ENCODE results near the gene NDUFB10.

DNA sequence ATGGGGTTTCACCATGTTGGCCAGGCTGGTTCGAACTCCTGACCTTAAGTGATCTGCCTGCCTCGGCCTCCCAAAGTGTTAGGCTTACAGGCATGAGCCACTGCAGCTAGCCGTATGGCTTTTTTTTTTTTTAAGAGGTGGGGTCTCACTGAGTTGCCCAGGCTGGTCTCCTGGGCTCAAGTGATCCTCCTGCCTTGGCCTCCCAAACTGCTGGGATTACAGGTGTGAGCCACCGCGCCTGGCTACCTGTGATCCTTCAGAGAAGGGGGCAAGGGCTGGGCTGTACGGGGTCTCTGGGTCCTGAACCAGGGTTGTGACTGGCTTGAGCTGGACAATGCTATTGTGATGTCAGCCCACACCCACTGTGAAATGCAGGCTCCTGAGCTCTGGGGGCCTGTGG is 7.1 kb downstream of the NDUFB10 start, which contains the start of gene RNF151:
- TF ChIP-seq CTCF (IDR thresholded peaks at IDR 0.05) (no peak), POLR2A (IDR thresholded peaks at IDR 0.05) (no peak)

Measured in ovary (tissue), 3 donors.